HFFc6 (cell line): Measurements from ENCODE around the gene CEACAM7. TPM values are rescaled to one million over a fixed set of nuclear protein-coding genes. Genes with fewer than 3 reads are reported as not detected.

ENCODE experiments used
- DNase-seq: peaks from one replicate; pipeline ENCODE4 v3.0.0-alpha.2; 2018
- H3K27ac Mint-ChIP-seq: 2 replicates; pipeline ENCODE4 v1.8.0; 2020; ENCODE audit warnings: mild to moderate bottlenecking, mixed read lengths
- H3K27me3 Mint-ChIP-seq: 2 replicates; pipeline ENCODE4 v1.8.0; 2021; ENCODE audit warnings: mild to moderate bottlenecking, moderate library complexity, mixed read lengths; ENCODE audit not compliant: insufficient read depth
- H3K36me3 Mint-ChIP-seq: 2 replicates; pipeline ENCODE4 v1.8.0; 2021; ENCODE audit warnings: low read depth, mixed read lengths
- H3K4me1 Mint-ChIP-seq: 2 replicates; pipeline ENCODE4 v1.8.0; 2020; ENCODE audit warnings: low read depth, mixed read lengths
- H3K4me3 Mint-ChIP-seq: 2 replicates; pipeline ENCODE4 v1.8.0; 2020; ENCODE audit warnings: mild to moderate bottlenecking, moderate library complexity, mixed read lengths
- H3K9me3 Mint-ChIP-seq: 2 replicates; pipeline ENCODE4 v1.8.0; 2020; ENCODE audit warnings: mild to moderate bottlenecking, mixed read lengths
- CTCF ChIP-seq: fragments of 200-600 bp; sonication (generic); IDR thresholded peaks from 2 replicates; pipeline ENCODE4 v1.5.0; 2021; ENCODE audit warnings: antibody characterized with exemption, mild to moderate bottlenecking
- total RNA-seq, 6 experiments: library from RNA; stranded (reverse); fragmentation: NEBNext Ultra II Directional; extraction: Animal tissue kit (Norgen Biotek cat#: 25700); gene quantifications; 2 replicates in 1 of 6; 3 replicates in 5 of 6; pipeline ENCODE4 v1.2.3, GENCODE V29; 2021

Gene CEACAM7
- total RNA-seq, 6 experiments from 2014 or later: not detected

GRCh38 chr19:41708481-41708880, 20.4 kb upstream of the CEACAM7 start, which contains the start of gene CEACAM5:
TSS of gene CEACAM5 (plus strand) at chr19:41708626. CDS start at chr19:41708732, 106 bp downstream.
- no peak within 1 kb of the TSS for H3K4me3 Mint-ChIP-seq
- no peak for TF ChIP-seq CTCF
- H3K9me3 Mint-ChIP-seq: no peaks in the 10 kb centered on the region
- H3K36me3 Mint-ChIP-seq: no peaks in the 10 kb centered on the region
- no peaks in the 10 kb centered on the region for H3K4me1 Mint-ChIP-seq
- DNase-seq: no peak
- no peak within 1 kb of the TSS for H3K27ac Mint-ChIP-seq
- peaks cover 35% of the 10 kb centered on the region for H3K27me3 Mint-ChIP-seq

GRCh38 chr19:41707871-41708371, 19.9 kb upstream of the CEACAM7 start:
- no peak for TF ChIP-seq CTCF
- Mint-ChIP-seq H3K36me3 (no peaks in the 10 kb centered on the region), H3K27me3 (peaks cover 30% of the 10 kb centered on the region), H3K4me1 (no peaks in the 10 kb centered on the region), H3K4me3 (no peak overlapping the region), H3K27ac (no peak overlapping the region), H3K9me3 (no peaks in the 10 kb centered on the region)
- DNase-seq: no peak

- H3K4me1 Mint-ChIP-seq: peaks cover 2% of the 10 kb centered on the region
- H3K27ac Mint-ChIP-seq: no peak overlapping the region
- no peak for TF ChIP-seq CTCF
- no peaks in the 10 kb centered on the region for H3K36me3 Mint-ChIP-seq
- H3K9me3 Mint-ChIP-seq: no peaks in the 10 kb centered on the region
- no peak for DNase-seq
- no peak overlapping the region for H3K4me3 Mint-ChIP-seq
- peaks cover 29% of the 10 kb centered on the region for H3K27me3 Mint-ChIP-seq
Observed at GRCh38 chr19:41707502-41707812, 19.4 kb upstream of the CEACAM7 start.

- no peak overlapping the region; the same call in 1 of the 2 replicates for H3K4me3 Mint-ChIP-seq
- no peaks in the 10 kb centered on the region for H3K36me3 Mint-ChIP-seq
- no peaks in the 10 kb centered on the region for H3K9me3 Mint-ChIP-seq
- peak; percentile 15 for DNase-seq
- TF ChIP-seq CTCF: peak; percentile 86
- H3K4me1 Mint-ChIP-seq: peaks cover 7% of the 10 kb centered on the region
- peaks cover 25% of the 10 kb centered on the region for H3K27me3 Mint-ChIP-seq
- no peak overlapping the region for H3K27ac Mint-ChIP-seq
Observed at GRCh38 chr19:41706741-41707501, 18.9 kb upstream of the CEACAM7 start.

- no peak overlapping the region for H3K4me3 Mint-ChIP-seq
- no peak for DNase-seq
- peaks cover 16% of the 10 kb centered on the region for H3K27me3 Mint-ChIP-seq
- H3K9me3 Mint-ChIP-seq: no peaks in the 10 kb centered on the region
- no peaks in the 10 kb centered on the region for H3K36me3 Mint-ChIP-seq
- no peak for TF ChIP-seq CTCF
- H3K4me1 Mint-ChIP-seq: peaks cover 12% of the 10 kb centered on the region
- H3K27ac Mint-ChIP-seq: no peak overlapping the region
Observed at GRCh38 chr19:41705393-41706174, 17.5 kb upstream of the CEACAM7 start.
